22Rv1 (cell line): ENCODE data around the gene POU1F1.
A peak's percentile ranks its signal among the peaks of the same experiment; 100 is the strongest.
"Not testable (repeated sequence)": the region's sequence is repeated elsewhere in the genome, so short reads cannot be mapped to it uniquely, and the experiment has no call there.

Source experiments
- H3K27ac ChIP-seq: fragments of 450-650 bp; 2 replicates; pipeline ENCODE4 v1.5.1; 2017
- ZFX ChIP-seq: fragments of 450-650 bp; IDR thresholded peaks from 2 replicates; pipeline ENCODE4 v1.6.1; 2017; ENCODE audit warnings: antibody characterized with exemption, borderline replicate concordance
- TF ChIP-seq, protein P1 (sequence below): fragments of 450-650 bp; IDR thresholded peaks from 2 replicates; pipeline ENCODE4 v1.5.1; 2017; ENCODE audit warnings: mild to moderate bottlenecking

The POU1F1 gene

DNA sequence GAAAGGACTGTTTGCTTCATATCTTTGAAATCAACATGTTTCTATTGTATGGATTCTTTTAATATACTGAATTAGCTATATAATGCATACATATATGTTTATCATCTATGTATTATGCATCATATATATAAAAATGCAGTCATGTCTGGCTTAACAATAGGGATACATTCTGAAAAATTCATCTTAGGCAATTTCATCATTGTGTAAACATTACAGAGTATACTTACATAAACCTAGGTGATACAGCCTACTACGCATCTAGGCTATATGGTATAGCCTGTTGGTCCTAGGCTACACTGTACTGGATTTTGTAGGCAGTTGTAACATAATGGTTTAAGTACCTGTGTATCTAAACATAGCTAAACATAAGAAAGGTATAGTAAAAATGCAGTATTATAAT lies 27.6 kb downstream of the POU1F1 start:
- TF ChIP-seq, protein P1, sequence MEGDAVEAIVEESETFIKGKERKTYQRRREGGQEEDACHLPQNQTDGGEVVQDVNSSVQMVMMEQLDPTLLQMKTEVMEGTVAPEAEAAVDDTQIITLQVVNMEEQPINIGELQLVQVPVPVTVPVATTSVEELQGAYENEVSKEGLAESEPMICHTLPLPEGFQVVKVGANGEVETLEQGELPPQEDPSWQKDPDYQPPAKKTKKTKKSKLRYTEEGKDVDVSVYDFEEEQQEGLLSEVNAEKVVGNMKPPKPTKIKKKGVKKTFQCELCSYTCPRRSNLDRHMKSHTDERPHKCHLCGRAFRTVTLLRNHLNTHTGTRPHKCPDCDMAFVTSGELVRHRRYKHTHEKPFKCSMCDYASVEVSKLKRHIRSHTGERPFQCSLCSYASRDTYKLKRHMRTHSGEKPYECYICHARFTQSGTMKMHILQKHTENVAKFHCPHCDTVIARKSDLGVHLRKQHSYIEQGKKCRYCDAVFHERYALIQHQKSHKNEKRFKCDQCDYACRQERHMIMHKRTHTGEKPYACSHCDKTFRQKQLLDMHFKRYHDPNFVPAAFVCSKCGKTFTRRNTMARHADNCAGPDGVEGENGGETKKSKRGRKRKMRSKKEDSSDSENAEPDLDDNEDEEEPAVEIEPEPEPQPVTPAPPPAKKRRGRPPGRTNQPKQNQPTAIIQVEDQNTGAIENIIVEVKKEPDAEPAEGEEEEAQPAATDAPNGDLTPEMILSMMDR: no peak
- TF ChIP-seq ZFX: no peak

DNA sequence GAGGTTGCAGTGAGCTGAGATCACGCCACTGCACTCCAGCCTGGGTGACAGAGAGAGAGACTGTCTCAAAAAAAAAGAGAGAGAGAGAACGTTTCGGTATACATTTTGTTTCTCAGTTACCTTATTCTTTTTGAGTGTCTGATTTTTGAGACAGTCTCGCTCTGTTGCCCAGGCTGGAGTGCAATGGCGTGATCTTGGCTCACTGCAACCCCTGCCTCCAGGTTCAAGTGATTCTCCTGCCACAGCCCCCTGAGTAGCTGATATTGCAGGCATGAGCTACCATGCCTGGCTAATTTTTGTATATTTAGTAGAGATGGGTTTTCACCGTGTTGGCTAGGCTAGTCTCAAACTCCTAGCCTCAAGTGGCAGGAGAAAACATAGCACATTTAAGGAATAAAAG lies 28.2 kb downstream of the POU1F1 start:
- not testable (repeated sequence) for H3K27ac ChIP-seq

More for the DNA sequence above, 27.6 kb downstream of the POU1F1 start:
- H3K27ac ChIP-seq: no peak overlapping the region

DNA sequence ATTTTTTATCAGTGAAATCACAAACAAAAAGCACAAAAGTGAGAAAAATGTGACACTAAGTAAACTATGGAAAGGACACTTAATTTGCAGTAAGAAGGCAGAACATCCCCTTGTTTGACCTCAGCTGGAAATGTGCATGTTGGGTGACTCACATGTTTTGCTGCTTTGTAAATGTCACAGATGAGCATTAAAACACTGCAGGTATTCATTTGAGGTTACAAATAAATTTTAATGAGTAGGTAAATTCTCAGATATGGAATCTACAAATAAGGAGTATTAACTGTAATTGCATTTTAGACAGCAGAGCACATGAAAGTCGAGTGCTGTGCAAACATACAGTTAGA lies 29.0 kb downstream of the POU1F1 start:
- H3K27ac ChIP-seq: no peak overlapping the region
- TF ChIP-seq, protein P1: no peak
- no peak for TF ChIP-seq ZFX

DNA sequence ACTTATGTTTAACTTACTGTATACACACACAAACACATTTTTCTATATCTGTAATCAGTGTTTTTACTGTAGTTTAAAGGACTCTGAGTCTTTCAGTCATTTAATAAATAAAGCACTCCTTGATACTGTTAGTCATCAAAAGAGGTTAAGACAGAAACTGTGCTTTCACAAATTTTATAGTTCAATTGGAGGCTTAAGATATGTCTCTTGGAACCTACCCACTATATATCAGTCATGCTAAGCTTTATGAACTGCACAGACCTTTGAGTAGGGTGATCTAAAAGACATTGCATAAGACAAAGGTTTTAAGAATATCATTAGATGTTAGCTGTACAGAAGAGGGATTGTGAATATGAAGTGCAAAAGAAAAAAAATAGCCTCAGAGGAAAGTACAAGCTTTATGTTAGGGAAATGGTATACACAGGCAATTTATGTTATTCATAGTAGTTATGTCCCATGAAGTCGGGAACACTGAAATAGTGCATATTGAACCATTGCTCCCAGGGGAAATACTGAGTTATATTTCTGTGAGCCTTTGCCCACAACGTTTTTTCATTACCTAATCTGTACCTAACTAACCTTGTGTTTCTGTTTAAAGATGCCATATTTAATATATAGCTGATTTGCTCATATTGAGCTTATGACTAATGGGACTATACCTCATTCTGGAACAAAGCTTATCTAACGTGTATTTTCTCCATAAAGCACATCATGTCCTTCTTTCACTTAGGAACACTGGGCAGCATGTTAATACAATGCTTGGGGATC lies 29.5 kb downstream of the POU1F1 start:
- no peak for TF ChIP-seq ZFX
- TF ChIP-seq, protein P1: no peak
- no peak overlapping the region for H3K27ac ChIP-seq

DNA sequence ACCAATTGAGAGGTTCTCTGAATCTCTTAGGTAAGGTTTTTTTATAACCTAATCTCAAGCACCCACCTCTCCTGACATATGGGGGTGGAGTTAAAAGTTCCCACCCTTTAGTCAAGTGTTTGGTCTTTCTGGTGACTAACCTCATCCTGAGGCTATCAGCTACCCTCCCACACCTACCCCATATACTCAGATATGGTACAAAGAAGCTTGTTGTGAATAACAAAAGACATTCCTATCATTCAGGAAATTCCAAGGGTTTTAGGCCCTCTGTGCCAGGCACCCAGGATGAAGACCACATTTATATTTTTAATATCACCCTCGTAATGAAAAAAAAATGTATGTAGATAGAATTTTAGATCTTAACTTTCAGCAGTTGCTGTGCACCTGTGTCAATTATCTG lies 40.3 kb downstream of the POU1F1 start:
- no peak for TF ChIP-seq ZFX
- TF ChIP-seq, protein P1: no peak
- H3K27ac ChIP-seq: no peak overlapping the region

DNA sequence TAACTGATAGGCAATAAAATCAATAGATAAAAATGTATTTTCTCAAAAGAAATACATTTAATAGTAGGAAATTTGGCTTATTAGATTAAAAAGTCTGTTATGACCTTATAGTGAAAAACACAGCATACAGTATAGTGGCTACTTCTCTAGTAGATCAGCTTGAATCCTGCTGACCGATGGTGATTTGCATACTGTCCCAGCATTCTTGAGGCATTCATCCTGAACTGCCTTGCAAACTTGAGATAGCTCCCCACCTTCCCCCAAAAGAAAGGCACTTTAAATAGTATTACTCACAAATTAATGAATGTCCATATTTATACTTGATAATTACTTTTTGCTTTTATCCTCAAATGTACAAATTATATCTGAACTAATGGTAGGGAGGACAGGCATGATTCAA lies 42.6 kb downstream of the POU1F1 start:
- no peak for TF ChIP-seq ZFX
- TF ChIP-seq, protein P1: no peak
- no peak overlapping the region for H3K27ac ChIP-seq

DNA sequence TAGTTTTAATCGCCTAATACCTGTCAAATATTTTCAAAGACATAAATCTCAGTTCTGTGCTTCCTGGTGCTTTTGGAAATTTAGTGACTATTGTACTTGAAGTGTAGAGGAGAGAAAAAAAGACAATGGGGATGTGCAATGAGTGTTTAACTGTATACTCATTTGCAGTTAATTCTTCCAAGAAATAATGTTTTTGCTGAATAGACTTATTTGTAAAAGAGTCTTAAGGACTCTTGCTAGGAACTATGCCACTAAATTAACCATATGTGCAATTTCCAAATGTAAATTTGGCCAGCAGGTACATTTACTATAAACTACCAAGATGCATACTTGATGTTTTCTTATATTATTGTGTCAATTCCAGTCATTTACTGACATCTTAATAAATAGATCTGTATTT lies 47.3 kb downstream of the POU1F1 start:
- no peak overlapping the region for H3K27ac ChIP-seq
- TF ChIP-seq ZFX: no peak
- TF ChIP-seq, protein P1: no peak

DNA sequence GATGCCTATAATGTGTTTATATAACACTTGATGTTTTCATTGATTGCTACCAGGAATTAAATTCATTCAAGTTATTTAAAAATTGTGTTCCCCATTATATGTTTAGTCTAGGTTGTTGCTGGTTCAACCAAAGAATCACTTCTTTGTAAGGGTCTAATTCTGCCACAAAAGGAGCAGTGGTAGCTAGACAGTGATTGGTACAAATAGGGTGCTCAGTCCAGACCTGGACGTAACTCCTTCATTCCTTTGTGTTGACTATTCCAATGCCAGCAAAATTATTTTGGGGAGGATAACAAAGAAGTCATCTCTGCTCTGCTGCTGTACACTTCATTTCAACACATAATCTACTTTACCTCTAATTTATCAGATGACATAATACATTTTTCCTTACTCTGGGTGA lies 48.1 kb downstream of the POU1F1 start:
- no peak for TF ChIP-seq ZFX
- TF ChIP-seq, protein P1: no peak
- peak overlapping the region; percentile 91 for H3K27ac ChIP-seq
